ENCODE data around the gene GABRD.

The GABRD gene

GRCh38 chr1:2073382-2074230 lies 54.5 kb downstream of the GABRD start:
- DNase-seq (ENCODE audit: insufficient read length, low spot score) (peak; percentile 84), FAIRE-seq (no peak)
- no peak for TF ChIP-seq CTCF (IDR thresholded peaks at IDR 0.05; ENCODE audit: insufficient read depth, missing control alignments)

- DNase-seq (ENCODE audit: insufficient read length, low spot score), result no peak
- no peak for FAIRE-seq
- TF ChIP-seq CTCF (IDR thresholded peaks at IDR 0.05; ENCODE audit: insufficient read depth, missing control alignments), result no peak
Measured at GRCh38 chr1:2074396-2074795, 55.3 kb downstream of the GABRD start.

- TF ChIP-seq CTCF (IDR thresholded peaks at IDR 0.05; ENCODE audit: insufficient read depth, missing control alignments), result no peak
- DNase-seq (ENCODE audit: insufficient read length, low spot score) (no peak), FAIRE-seq (no peak)
Measured at GRCh38 chr1:2074944-2075740, 56.0 kb downstream of the GABRD start.

GRCh38 chr1:2076826-2077225 lies 57.7 kb downstream of the GABRD start:
- DNase-seq (ENCODE audit: insufficient read length, low spot score), result no peak
- no peak for TF ChIP-seq CTCF (IDR thresholded peaks at IDR 0.05; ENCODE audit: insufficient read depth, missing control alignments)
- FAIRE-seq, result no peak

- DNase-seq (ENCODE audit: insufficient read length, low spot score), result no peak
- no peak for FAIRE-seq
- TF ChIP-seq CTCF (IDR thresholded peaks at IDR 0.05; ENCODE audit: insufficient read depth, missing control alignments), result no peak
Measured at GRCh38 chr1:2078170-2078569, 59.0 kb downstream of the GABRD start.

- DNase-seq (ENCODE audit: insufficient read length, low spot score) (no peak), FAIRE-seq (no peak)
- no peak for TF ChIP-seq CTCF (IDR thresholded peaks at IDR 0.05; ENCODE audit: insufficient read depth, missing control alignments)
Measured at GRCh38 chr1:2079396-2080085, 60.4 kb downstream of the GABRD start.

Measured in D721Med (cell line).